ENCODE data around the gene AGAP2. TPM values are rescaled to one million over a fixed set of nuclear protein-coding genes. Genes with fewer than 3 reads are reported as not detected.
"Not testable (repeated sequence)": the region's sequence is repeated elsewhere in the genome, so short reads cannot be mapped to it uniquely, and the experiment has no call there.

AGAP2 gene
- polyA plus RNA-seq, 1 donor (not counting 4 experiments of a cell fraction or from before 2014, with no cell fraction given): 0.13 TPM

DNA sequence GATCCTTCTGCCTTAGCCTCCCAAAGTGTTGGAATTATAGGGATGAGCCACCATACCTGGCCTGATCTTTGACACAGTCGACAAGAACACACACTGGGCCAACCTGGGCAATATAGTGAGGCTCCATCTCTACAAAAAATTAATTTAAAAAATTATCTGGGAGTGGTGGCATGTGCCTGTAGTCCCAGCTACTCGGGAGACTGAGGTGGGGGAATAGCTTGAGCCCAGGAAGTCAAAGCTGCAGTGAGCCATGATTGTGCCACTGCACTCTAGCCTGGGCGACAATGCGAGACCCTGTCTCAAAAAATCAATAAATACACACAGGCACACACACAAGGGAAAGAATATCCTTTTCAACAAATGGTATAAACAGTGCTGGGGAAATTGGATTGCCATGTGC, 50.7 kb downstream of the AGAP2 start:
- no peaks in the 10 kb centered on the region for H3K36me3 ChIP-seq (ENCODE audit: control insufficient read depth in 2 of 2, extremely low read depth in 1 of 2, insufficient read depth in 2 of 2, low read length in 2 of 2)
- no peaks in the 10 kb centered on the region for H3K9me3 ChIP-seq (ENCODE audit: control insufficient read depth, low read depth, low read length)
- dilution Hi-C loops (cut with MboI; ENCODE audit: extremely low pct_ligation_motif_present, low sequenced_read_pairs): no loop called here
- no peak overlapping the region for H3K9ac ChIP-seq (ENCODE audit: control insufficient read depth, extremely low read depth, insufficient read depth, low read length)
- H3K27me3 ChIP-seq (ENCODE audit: control insufficient read depth, extremely low read depth, insufficient read depth, low read length): peaks cover 4% of the 10 kb centered on the region
- DNase-seq (ENCODE audit: low read depth, low spot score) (no peak), FAIRE-seq (no peak)
- no peaks in the 10 kb centered on the region for H3K4me1 ChIP-seq (ENCODE audit: control insufficient read depth, extremely low read depth, insufficient read depth, low read length)
- no peak overlapping the region for H3K4me2 ChIP-seq (ENCODE audit: control insufficient read depth, extremely low read depth, insufficient read depth, low read depth, low read length)
- no peaks in the 10 kb centered on the region for H4K20me1 ChIP-seq (ENCODE audit: control insufficient read depth, extremely low read depth, insufficient read depth, low read length)
- no peak overlapping the region for H2AFZ ChIP-seq (ENCODE audit: control insufficient read depth, low read length)
- H3K27ac ChIP-seq (ENCODE audit: control insufficient read depth, insufficient read depth, low read length): no peak overlapping the region
- TF ChIP-seq CTCF (optimal IDR thresholded peaks at IDR 0.05 in 1 of 3, IDR thresholded peaks at IDR 0.05 in 1 of 3, conservative IDR thresholded peaks at IDR 0.05 in 1 of 3; ENCODE audit: extremely low read depth in 1 of 3, insufficient read depth in 2 of 3, low read length in 3 of 3): no peak
- no peak for TF ChIP-seq EZH2 (IDR thresholded peaks at IDR 0.05; ENCODE audit: low read length)
- no peak overlapping the region for H3K4me3 ChIP-seq (ENCODE audit: control insufficient read depth in 2 of 3, extremely low read depth in 1 of 3, insufficient read depth in 2 of 3, low read depth in 1 of 3, low read length in 3 of 3)
- no peaks in the 10 kb centered on the region for H3K79me2 ChIP-seq (ENCODE audit: control insufficient read depth, insufficient read depth, low read length)
- H3K9me1 ChIP-seq (ENCODE audit: control insufficient read depth, extremely low read depth, insufficient read depth, low read length): no peaks in the 10 kb centered on the region

DNA sequence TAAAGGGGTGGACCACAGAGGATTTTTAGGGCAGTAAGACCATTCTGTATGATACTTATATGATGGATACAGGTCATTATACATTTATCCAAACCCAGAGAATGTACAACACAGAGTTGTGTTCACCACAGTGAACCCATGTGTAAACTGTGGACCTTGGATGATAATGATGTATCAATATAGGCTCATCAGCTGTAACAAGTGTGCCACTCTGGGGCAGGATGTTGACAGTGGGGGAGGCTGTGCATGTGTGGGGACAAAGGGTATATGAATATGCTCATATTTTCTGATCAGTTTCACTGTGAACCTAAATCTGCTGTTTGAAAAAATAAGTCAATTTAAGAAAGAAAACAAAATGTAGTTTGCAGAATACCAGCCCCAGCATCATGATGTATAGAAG, 58.8 kb downstream of the AGAP2 start:
- no peak for FAIRE-seq
- TF ChIP-seq EZH2 (IDR thresholded peaks at IDR 0.05; ENCODE audit: low read length) (no peak), CTCF (optimal IDR thresholded peaks at IDR 0.05 in 1 of 3, IDR thresholded peaks at IDR 0.05 in 1 of 3, conservative IDR thresholded peaks at IDR 0.05 in 1 of 3; ENCODE audit: extremely low read depth in 1 of 3, insufficient read depth in 2 of 3, low read length in 3 of 3) (no peak)

GRCh38 chr12:57677947-57678346, 60.6 kb downstream of the AGAP2 start:
- H3K27ac ChIP-seq (ENCODE audit: control insufficient read depth, insufficient read depth, low read length); H3K9me1 ChIP-seq (ENCODE audit: control insufficient read depth, extremely low read depth, insufficient read depth, low read length); DNase-seq (ENCODE audit: low read depth, low spot score); H4K20me1 ChIP-seq (ENCODE audit: control insufficient read depth, extremely low read depth, insufficient read depth, low read length); H3K4me1 ChIP-seq (ENCODE audit: control insufficient read depth, extremely low read depth, insufficient read depth, low read length); H2AFZ ChIP-seq (ENCODE audit: control insufficient read depth, low read length); H3K27me3 ChIP-seq (ENCODE audit: control insufficient read depth, extremely low read depth, insufficient read depth, low read length); dilution Hi-C loops (cut with MboI; ENCODE audit: extremely low pct_ligation_motif_present, low sequenced_read_pairs); H3K79me2 ChIP-seq (ENCODE audit: control insufficient read depth, insufficient read depth, low read length); H3K4me3 ChIP-seq (ENCODE audit: control insufficient read depth in 2 of 3, extremely low read depth in 1 of 3, insufficient read depth in 2 of 3, low read depth in 1 of 3, low read length in 3 of 3); H3K36me3 ChIP-seq (ENCODE audit: control insufficient read depth in 2 of 2, extremely low read depth in 1 of 2, insufficient read depth in 2 of 2, low read length in 2 of 2); FAIRE-seq; H3K9ac ChIP-seq (ENCODE audit: control insufficient read depth, extremely low read depth, insufficient read depth, low read length); H3K9me3 ChIP-seq (ENCODE audit: control insufficient read depth, low read depth, low read length); H3K4me2 ChIP-seq (ENCODE audit: control insufficient read depth, extremely low read depth, insufficient read depth, low read depth, low read length): not testable (repeated sequence)

More for the DNA sequence above, 58.8 kb downstream of the AGAP2 start:
- Histone ChIP-seq H3K4me2 (ENCODE audit: control insufficient read depth, extremely low read depth, insufficient read depth, low read depth, low read length) (no peak overlapping the region), H3K27me3 (ENCODE audit: control insufficient read depth, extremely low read depth, insufficient read depth, low read length) (no peaks in the 10 kb centered on the region), H3K27ac (ENCODE audit: control insufficient read depth, insufficient read depth, low read length) (no peak overlapping the region), H3K9ac (ENCODE audit: control insufficient read depth, extremely low read depth, insufficient read depth, low read length) (no peak overlapping the region), H3K4me3 (ENCODE audit: control insufficient read depth in 2 of 3, extremely low read depth in 1 of 3, insufficient read depth in 2 of 3, low read depth in 1 of 3, low read length in 3 of 3) (no peak overlapping the region), H3K9me3 (ENCODE audit: control insufficient read depth, low read depth, low read length) (no peaks in the 10 kb centered on the region), H3K9me1 (ENCODE audit: control insufficient read depth, extremely low read depth, insufficient read depth, low read length) (no peaks in the 10 kb centered on the region), H3K36me3 (ENCODE audit: control insufficient read depth in 2 of 2, extremely low read depth in 1 of 2, insufficient read depth in 2 of 2, low read length in 2 of 2) (no peaks in the 10 kb centered on the region), H3K4me1 (ENCODE audit: control insufficient read depth, extremely low read depth, insufficient read depth, low read length) (no peaks in the 10 kb centered on the region), H2AFZ (ENCODE audit: control insufficient read depth, low read length) (no peak overlapping the region), H4K20me1 (ENCODE audit: control insufficient read depth, extremely low read depth, insufficient read depth, low read length) (no peaks in the 10 kb centered on the region), H3K79me2 (ENCODE audit: control insufficient read depth, insufficient read depth, low read length) (no peaks in the 10 kb centered on the region)
- dilution Hi-C loops (cut with MboI; ENCODE audit: extremely low pct_ligation_motif_present, low sequenced_read_pairs): no loop called here
- DNase-seq (ENCODE audit: low read depth, low spot score): no peak
